HG03159 (cell line): ENCODE measurements around the gene EPM2AIP1.
"Not testable (repeated sequence)": the region's sequence is repeated elsewhere in the genome, so short reads cannot be mapped to it uniquely, and the experiment has no call there.

Experiments
- ATAC-seq: cut with Tn5 transposase; IDR thresholded peaks from one replicate; pipeline ENCODE4 v1.9.1; 2021; ENCODE audit warnings: mild to moderate bottlenecking, moderate library complexity; ENCODE audit not compliant: unreplicated experiment

Gene EPM2AIP1

GRCh38 chr3:36992806-36993325 is at the start of gene EPM2AIP1:
Gene EPM2AIP1, minus strand, starts transcription at chr3:36993131. Its CDS starts 54 bp downstream, at chr3:36993077.
- peak; percentile 83 for ATAC-seq

- ATAC-seq = not testable (repeated sequence)
Observed at GRCh38 chr3:37042712-37043111, 49.8 kb upstream of the EPM2AIP1 start.

GRCh38 chr3:37041546-37042195 is 48.7 kb upstream of the EPM2AIP1 start:
- no peak for ATAC-seq

- no peak for ATAC-seq
Observed at GRCh38 chr3:37040231-37040630, 47.3 kb upstream of the EPM2AIP1 start.

GRCh38 chr3:37039161-37039846 is 46.4 kb upstream of the EPM2AIP1 start:
- no peak for ATAC-seq

- no peak for ATAC-seq
Observed at GRCh38 chr3:37037352-37037751, 44.4 kb upstream of the EPM2AIP1 start.

GRCh38 chr3:37032961-37033360 is 40.0 kb upstream of the EPM2AIP1 start:
- no peak for ATAC-seq

- ATAC-seq = no peak
Observed at GRCh38 chr3:37031096-37031682, 38.3 kb upstream of the EPM2AIP1 start.

- no peak for ATAC-seq
Observed at GRCh38 chr3:37030588-37030987, 37.7 kb upstream of the EPM2AIP1 start.

- no peak for ATAC-seq
Observed at GRCh38 chr3:37029516-37030163, 36.7 kb upstream of the EPM2AIP1 start.

- ATAC-seq = no peak
Observed at GRCh38 chr3:37029111-37029510, 36.2 kb upstream of the EPM2AIP1 start.

- no peak for ATAC-seq
Observed at GRCh38 chr3:37028329-37028728, 35.4 kb upstream of the EPM2AIP1 start.

- no peak for ATAC-seq
Observed at GRCh38 chr3:37026851-37027250, 33.9 kb upstream of the EPM2AIP1 start.

- ATAC-seq = no peak
Observed at GRCh38 chr3:37025561-37026335, 32.8 kb upstream of the EPM2AIP1 start.

- no peak for ATAC-seq
Observed at GRCh38 chr3:37024820-37025405, 32.0 kb upstream of the EPM2AIP1 start.

GRCh38 chr3:37024092-37024491 is 31.2 kb upstream of the EPM2AIP1 start:
- ATAC-seq = peak; percentile 54

GRCh38 chr3:37017683-37018082 is 24.8 kb upstream of the EPM2AIP1 start:
- ATAC-seq = no peak

- ATAC-seq = no peak
Observed at GRCh38 chr3:37016903-37017302, 24.0 kb upstream of the EPM2AIP1 start.

- no peak for ATAC-seq
Observed at GRCh38 chr3:37015642-37016041, 22.7 kb upstream of the EPM2AIP1 start.

- no peak for ATAC-seq
Observed at GRCh38 chr3:37014620-37015019, 21.7 kb upstream of the EPM2AIP1 start.
